ENCODE measurements around the gene MBTD1. TPM values are rescaled to one million over a fixed set of nuclear protein-coding genes. Genes with fewer than 3 reads are reported as not detected.
"Not testable (repeated sequence)": the region's sequence is repeated elsewhere in the genome, so short reads cannot be mapped to it uniquely, and the experiment has no call there.

MBTD1 gene
- total RNA-seq, 1 experiment from 2014 or later = 9.0 TPM

- in situ Hi-C loops (cut with HindIII; ENCODE audit: low pct_unique_long_range_greater_than_20kb, low sequenced_read_pairs) = no loop called here
- DNase-seq (ENCODE audit: low read depth, low spot score) = no peak
Observed at GRCh38 chr17:51258756-51259563, 889 bp downstream of the MBTD1 start.

DNA sequence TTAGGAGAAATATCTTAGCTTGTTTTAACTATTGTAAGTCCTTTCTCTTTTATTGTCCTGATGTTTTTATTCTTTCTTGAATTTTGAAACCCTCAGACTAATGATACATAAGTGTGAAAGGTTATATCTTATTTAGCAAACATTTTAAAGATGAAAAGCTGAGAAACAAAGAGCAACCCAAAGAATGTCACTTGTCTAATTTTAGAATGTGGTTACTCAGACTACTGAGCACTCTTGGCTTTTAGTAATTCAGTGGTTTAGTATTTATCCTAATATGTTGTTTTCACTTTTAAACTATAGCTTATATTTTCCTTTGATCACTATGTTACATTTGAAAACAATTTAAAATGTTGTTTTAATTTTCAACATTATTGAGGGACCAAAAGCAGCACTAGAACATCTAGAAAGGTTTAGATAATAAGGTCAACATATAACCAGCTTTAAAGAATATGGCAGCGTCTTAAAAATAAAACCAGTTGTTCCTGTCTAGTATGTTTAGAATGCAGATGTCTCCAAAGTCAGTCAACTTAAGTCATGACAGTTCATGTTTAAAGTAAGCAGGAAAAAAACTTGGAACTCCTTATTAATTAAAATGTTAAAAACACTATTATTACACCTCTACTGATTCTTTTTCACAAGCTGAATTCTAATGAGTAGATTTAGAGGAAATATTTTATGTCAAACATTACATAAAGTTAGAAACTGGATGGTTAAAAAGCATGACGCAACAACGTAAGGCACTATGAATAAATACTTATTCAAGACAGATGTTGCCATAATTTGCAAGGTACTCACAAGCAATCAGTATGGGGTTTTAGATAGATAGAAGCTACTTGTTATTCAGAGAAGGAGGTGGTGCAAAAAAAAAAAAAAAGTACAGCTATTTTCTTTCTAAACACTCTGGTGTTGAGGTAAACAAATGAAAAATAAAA, 2.4 kb downstream of the MBTD1 start:
- in situ Hi-C loops (cut with HindIII; ENCODE audit: low pct_unique_long_range_greater_than_20kb, low sequenced_read_pairs) = no loop called here
- DNase-seq (ENCODE audit: low read depth, low spot score) = no peak

DNA sequence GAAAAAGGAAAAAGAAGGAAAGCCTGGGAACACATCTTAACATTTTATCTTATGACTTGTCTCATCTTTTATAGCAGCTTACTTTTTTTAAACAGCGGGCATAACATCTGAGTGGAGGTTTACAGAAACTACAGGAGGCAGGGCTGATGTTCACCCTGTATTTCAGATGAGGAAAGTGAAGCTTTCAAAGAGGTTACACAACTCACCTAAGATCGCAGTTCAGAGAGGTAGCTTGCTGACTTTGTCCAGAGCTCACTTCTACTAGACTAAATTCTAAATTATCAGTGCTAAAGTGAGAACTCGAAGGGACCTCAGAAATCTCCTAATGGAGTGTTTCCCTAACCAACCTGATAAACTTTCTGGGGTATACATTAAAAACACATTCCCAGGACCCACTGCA, 3.7 kb downstream of the MBTD1 start:
- DNase-seq (ENCODE audit: low read depth, low spot score) = no peak
- in situ Hi-C loops (cut with HindIII; ENCODE audit: low pct_unique_long_range_greater_than_20kb, low sequenced_read_pairs) = no loop called here

DNA sequence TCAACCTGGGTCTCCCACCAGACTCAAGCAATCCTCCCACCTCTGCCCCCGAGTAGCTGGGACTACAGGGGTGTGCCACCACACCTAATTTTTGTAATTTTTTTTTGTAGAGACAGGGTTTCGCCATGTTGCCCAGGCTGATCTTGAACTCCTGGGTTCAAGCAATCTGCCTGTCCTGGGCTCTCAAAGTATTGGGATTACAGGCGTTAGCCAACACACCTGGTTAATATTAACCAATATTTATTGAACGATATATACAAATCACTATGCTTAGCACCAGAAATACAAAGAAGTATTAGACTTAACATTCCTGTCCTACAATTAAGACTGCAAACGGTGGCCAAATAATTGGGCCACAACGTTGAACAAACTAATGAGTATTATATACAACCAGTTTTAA, 4.2 kb downstream of the MBTD1 start:
- DNase-seq (ENCODE audit: low read depth, low spot score) = no peak
- in situ Hi-C loops (cut with HindIII; ENCODE audit: low pct_unique_long_range_greater_than_20kb, low sequenced_read_pairs) = no loop called here

- in situ Hi-C loops (cut with HindIII; ENCODE audit: low pct_unique_long_range_greater_than_20kb, low sequenced_read_pairs) = no loop called here
- no peak for DNase-seq (ENCODE audit: low read depth, low spot score)
Observed at GRCh38 chr17:51251010-51251409, 8.8 kb downstream of the MBTD1 start.

DNA sequence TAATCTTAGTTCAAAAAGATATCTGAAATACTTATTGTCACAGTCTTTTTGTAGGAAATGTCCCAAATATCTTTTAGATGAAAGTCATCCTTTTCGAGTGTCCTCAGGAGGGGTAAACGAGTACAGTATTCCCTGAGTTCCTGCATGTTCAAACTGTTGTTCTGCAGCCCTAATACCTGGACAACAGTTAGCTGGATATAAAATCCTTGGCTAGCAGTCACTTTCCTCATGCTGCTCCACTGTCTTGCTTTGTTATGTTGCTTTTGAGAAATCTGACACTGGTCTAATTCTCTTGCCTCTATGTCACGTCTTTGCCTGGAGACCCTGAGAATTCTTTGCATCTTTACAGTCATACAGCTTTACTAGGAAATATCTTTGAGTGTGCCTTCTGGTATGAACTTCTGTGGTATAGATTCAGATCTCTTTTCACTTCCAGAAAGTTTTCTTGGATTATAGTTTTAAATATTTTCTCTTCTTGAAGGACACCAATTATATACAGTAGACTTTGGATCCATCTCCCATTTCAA, 9.5 kb downstream of the MBTD1 start:
- no peak for DNase-seq (ENCODE audit: low read depth, low spot score)
- in situ Hi-C loops (cut with HindIII; ENCODE audit: low pct_unique_long_range_greater_than_20kb, low sequenced_read_pairs) = no loop called here

DNA sequence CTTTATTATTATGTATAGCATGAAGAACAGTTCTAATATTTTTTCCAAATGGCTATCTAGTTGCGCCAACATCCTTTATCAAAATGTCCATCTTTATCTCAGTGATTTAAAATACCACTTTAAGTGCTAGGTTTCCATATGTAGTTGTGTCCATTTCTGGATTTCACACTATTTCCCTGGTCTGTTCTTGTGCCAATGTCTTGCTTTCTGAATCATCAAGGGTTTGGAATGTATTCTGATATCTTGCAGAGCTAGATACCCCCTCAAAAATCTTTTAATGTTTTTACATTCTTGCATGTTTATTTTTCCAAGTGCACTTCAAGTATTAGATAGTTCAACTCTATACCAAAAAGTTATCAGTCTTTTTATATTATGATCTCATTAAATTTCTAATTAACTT, 14.3 kb downstream of the MBTD1 start:
- in situ Hi-C loops (cut with HindIII; ENCODE audit: low pct_unique_long_range_greater_than_20kb, low sequenced_read_pairs) = no loop called here
- DNase-seq (ENCODE audit: low read depth, low spot score) = no peak

DNA sequence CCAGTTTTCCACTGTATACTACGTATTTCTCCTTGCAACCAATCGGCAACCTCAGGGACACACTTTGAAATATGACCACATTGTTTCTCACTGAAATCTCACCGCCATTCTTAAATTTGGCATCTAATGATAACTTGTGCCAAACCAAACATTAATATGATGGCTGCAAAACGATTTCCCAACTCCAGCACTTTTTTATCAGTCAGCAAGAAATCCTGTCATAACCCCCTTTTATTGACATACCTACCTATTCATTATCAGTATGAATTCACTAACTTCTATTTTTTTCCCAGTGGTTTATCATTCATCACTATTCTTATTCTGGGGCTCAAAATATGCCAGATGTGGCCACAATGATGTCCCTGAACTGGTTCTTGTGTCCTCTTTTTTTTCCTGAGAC, 15.8 kb downstream of the MBTD1 start:
- DNase-seq (ENCODE audit: low read depth, low spot score) = no peak
- in situ Hi-C loops (cut with HindIII; ENCODE audit: low pct_unique_long_range_greater_than_20kb, low sequenced_read_pairs) = no loop called here

- no peak for DNase-seq (ENCODE audit: low read depth, low spot score)
- in situ Hi-C loops (cut with HindIII; ENCODE audit: low pct_unique_long_range_greater_than_20kb, low sequenced_read_pairs) = no loop called here
Observed at GRCh38 chr17:51240275-51240674, 19.6 kb downstream of the MBTD1 start.

DNA sequence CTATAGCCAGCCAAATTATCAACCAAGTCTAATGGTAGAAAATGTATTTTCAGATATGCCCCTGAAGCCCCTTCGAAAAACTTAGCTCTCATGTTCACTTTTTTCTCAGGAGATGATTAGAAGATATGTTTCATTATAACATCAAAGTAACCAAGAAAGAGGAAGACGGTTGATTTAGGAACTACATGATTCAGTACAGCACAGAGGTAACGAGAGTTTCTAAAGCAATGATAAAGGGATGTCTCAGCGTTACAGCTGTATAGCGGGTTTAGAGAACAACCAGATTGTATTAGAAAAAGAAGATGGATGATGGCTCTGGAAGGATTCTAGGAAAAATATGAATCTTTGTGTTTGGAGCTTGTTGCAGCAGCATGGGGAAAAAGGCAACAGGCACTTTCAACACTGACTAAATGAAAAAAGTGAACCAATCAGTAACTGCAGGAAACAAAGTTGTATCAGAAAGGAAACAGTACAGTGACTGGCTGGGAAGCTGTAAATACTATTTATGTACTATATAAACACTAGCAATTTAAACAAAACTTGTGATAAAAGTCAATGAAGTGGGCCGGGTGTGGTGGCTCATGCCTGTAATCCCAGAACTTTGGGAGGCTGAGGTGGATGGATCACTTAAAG, 21.5 kb downstream of the MBTD1 start:
- in situ Hi-C loops (cut with HindIII; ENCODE audit: low pct_unique_long_range_greater_than_20kb, low sequenced_read_pairs) = no loop called here
- no peak for DNase-seq (ENCODE audit: low read depth, low spot score)

DNA sequence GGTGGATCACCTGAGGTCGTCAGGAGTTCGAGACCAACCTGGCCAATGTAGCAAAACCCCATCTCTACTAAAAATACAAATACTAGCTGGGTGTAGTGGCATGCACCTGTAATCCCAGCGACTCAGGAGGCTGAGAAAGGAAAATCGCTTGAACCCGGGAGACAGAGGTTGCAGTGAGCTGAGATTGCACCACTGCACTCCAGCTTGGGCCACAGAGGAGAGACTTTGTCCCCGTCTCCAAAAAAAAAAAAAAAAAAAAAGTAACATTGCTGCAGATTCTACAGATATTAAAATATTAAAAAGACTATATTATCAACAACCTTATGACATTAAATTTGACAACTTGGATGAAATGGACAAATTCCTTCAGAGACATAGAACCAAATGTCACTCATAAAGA, 25.7 kb downstream of the MBTD1 start:
- in situ Hi-C loops (cut with HindIII; ENCODE audit: low pct_unique_long_range_greater_than_20kb, low sequenced_read_pairs) = no loop called here
- no peak for DNase-seq (ENCODE audit: low read depth, low spot score)

- in situ Hi-C loops (cut with HindIII; ENCODE audit: low pct_unique_long_range_greater_than_20kb, low sequenced_read_pairs) = no loop called here
- no peak for DNase-seq (ENCODE audit: low read depth, low spot score)
Observed at GRCh38 chr17:51231999-51232398, 27.9 kb downstream of the MBTD1 start.

DNA sequence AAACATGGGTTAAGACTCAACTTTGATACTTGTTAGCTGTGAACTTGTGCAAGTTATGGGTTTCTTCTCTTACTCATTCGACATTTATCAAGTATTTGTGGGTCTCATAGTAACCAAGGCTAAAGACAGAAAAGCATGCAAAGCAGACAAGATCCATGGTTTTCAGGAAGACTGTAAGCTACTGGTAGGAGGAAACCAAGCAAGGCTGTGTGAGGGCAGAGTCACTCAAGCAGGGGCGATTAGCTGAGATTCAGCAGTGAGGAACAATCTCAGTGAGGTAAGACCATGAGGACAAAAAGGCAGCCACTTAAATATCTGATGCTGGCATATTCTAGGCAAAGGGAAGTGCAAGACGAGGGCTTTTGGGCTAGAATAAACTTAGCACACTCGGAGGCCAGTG, 29.5 kb downstream of the MBTD1 start:
- in situ Hi-C loops (cut with HindIII; ENCODE audit: low pct_unique_long_range_greater_than_20kb, low sequenced_read_pairs) = no loop called here

GRCh38 chr17:51229889-51230288, 30.0 kb downstream of the MBTD1 start:
- no peak for DNase-seq (ENCODE audit: low read depth, low spot score)
- in situ Hi-C loops (cut with HindIII; ENCODE audit: low pct_unique_long_range_greater_than_20kb, low sequenced_read_pairs) = no loop called here

More for the DNA sequence above, 29.5 kb downstream of the MBTD1 start:
- DNase-seq (ENCODE audit: low read depth, low spot score) = no peak

- in situ Hi-C loops (cut with HindIII; ENCODE audit: low pct_unique_long_range_greater_than_20kb, low sequenced_read_pairs) = no loop called here
- DNase-seq (ENCODE audit: low read depth, low spot score) = no peak
Observed at GRCh38 chr17:51228161-51228560, 31.7 kb downstream of the MBTD1 start.

DNA sequence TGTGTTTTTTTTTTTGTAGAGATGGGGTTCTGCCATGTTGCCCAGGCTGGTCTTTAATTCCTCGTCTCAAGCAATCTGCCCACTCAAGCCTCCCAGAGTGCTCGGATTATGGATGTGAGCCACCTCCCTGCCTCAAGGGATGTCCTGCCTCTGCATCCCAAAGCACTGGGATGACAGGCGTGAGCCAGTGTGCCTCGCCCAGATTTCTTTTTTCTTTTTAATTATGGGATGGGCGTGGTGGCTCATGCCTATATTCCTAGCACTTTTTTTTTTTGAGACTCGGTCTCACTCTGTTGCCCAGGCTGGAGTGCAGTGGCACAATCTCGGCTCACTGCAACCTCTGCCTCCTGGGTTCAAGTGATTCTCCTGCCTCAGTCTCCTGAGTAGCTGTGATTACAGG, 34.3 kb downstream of the MBTD1 start:
- in situ Hi-C loops (cut with HindIII; ENCODE audit: low pct_unique_long_range_greater_than_20kb, low sequenced_read_pairs); DNase-seq (ENCODE audit: low read depth, low spot score): not testable (repeated sequence)

DNA sequence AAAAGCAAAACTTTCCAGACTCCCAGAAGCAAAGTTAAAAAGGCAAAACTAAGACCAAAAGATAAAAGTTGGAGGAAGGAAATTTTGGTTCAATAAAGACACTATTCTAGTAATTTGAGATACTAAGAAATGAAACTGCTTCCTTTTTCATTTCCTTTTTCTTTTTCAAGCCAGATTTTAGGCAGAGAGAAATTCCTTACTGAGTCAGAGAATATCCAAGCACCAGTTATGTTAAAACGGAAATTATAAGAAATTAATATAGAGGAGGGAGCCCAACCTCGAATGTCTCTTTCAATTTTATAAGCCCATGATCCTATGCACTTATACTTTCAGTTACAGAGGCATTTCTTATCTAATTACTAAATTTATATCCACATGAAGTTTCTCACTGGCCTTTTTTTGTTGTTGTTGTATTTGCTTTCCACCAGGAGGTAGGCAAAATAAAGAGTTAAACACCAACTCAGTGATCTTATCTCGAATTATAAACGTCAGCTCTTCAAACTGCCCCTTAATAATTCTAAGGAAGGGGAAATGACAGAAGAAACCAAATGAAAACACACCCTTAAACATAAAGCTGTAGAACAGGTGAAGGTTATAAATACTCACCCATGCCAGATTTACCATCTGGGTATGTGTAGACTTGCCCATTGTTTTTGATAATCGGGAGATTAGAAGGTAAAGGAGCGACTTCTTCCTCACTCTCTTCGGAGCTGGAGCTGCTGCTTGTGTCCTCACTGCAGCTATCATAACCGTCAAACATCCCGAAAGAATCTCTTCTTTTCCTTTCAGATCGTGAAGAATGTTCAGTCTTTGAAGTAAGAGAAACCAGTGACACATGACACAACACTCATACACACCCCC, 35.2 kb downstream of the MBTD1 start:
- in situ Hi-C loops (cut with HindIII; ENCODE audit: low pct_unique_long_range_greater_than_20kb, low sequenced_read_pairs) = no loop called here
- DNase-seq (ENCODE audit: low read depth, low spot score) = no peak
